Stimulated activated CD8-positive, alpha-beta memory T cell treated with anti-CD3 and anti-CD28 coated beads, Interleukin-4, amount 100 ng/mL, for 48 hours (primary cell): ENCODE results near the gene EBF3.

Source experiments
- DNase-seq: peaks from one replicate; pipeline ENCODE4 v3.0.0-alpha.2; 2020

Gene EBF3

DNA sequence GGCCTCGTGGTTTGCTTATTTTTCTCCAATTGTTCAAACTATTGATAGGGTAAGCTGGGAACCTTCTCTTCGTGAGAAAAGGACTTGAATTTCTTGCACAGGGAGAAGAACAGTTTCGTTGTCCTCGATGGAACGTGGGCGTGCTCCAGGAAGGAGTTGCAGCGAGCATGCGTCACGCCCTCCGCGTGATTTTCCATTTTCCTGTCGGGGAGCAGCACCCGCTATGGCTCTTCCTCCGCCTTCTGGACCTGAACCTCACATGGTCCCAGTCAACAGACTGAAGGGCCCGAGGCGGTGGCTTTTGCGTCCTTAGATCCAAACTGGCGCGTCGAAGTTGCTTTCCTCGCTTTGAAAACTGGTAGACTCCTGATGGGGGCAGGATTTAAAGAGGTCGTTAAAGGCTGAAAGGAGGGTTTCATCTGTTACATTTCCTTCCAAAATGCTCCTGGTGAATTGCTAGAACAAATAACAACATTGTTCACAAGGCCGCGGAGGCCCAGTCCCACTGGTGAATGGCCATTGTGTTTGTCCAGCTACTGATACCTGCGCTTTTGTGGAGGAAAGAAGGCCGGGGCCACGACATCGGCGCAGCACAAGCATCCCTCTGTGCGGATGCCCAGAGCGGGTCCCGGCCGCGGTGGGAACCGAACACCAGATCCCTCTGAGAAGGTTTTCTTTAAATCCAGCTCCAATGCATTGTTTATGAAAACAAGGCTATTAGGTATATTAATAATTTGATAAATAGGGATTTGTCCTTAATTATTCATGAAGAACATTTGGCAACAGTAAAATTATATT is 75.9 kb downstream of the EBF3 start:
- DNase-seq, result no peak

DNA sequence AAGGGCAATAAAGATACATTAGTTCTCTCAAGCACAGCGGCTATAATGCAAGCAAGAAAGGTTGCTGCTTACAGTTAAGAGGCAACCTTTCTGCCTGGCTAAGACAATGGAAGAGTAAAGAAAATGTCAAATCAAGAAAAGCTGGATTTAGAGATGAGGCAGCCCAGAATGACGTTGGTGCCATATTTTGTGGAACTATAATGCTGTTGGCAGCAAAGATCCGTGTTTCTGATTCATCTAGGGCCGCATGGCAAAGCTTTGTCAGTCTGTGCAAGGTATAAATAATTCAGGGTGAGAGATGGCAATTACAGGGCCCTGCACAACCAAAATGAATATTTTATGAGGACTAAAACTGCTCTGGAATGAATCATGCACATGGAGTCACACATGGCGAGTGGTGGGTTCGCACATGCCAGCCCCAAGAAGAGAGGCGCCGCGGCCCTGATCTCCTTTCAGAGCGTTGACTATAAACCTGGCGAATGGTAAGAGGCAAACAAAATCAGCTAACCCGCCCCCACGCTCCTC is 76.6 kb downstream of the EBF3 start:
- no peak for DNase-seq

DNA sequence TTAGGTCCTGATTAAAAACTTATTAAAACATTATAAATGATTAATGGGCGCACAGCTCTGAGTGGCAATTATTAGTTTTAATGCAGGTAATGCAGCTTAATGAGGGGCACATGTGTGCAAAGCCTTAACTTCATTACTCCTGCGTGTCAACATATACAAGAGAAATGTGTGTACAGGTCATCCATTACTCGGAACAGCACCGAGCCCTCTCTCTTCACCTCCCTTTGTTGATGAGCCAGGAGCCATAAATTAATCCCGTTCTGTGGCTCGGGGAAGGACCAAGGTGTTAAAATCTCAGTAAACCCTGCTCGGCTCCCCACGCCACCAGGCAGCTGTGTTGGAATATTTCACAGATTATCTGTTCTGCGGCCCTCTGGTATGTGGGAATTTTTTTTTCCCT is 77.8 kb downstream of the EBF3 start:
- no peak for DNase-seq

GRCh38 chr10:129885526-129885925 is 78.5 kb downstream of the EBF3 start:
- DNase-seq, result no peak

- DNase-seq, result no peak
Observed at GRCh38 chr10:129884398-129885078, 79.5 kb downstream of the EBF3 start.

GRCh38 chr10:129883626-129884397 is 80.3 kb downstream of the EBF3 start:
- DNase-seq, result no peak

DNA sequence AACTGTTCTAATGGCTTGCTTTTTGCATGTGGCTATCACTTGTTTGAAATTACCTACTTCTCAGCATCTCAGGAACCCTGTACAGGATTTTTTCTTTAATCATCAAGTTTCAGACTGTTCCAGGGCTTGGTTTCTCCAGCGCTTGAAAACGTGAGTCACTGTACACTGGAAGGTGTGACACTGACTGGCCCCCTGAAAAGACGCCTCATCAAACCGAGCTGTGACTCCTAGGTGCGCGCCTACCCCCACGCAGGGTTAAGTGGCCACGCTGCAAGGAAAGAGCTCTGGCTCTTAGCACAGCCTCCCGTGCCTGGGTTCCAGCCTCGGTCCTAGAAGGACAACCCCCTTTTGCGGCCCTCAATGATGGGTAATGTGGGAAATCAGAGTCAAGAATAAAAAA is 81.0 kb downstream of the EBF3 start:
- peak; percentile 35 for DNase-seq

GRCh38 chr10:129882291-129883010 is 81.6 kb downstream of the EBF3 start:
- no peak for DNase-seq

DNA sequence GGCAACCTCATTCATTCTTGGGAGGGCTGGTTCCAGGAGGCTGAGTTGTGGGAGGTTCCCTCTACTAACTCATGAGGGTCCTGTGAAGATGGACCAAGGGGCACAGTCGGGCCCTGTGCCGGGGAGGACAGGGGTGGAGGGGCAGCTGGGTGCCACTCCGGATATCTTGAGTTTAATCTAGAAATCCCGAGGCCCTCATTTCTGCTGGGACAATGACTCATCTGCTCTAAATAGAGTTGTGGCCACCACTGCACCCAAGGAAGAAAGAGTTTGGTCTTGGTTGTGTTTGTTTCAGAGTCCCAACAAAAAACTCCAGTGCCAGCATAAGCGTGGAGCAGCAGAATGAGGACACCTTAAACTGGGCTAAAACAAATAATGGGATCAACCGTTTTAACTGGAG is 82.4 kb downstream of the EBF3 start:
- no peak for DNase-seq

DNA sequence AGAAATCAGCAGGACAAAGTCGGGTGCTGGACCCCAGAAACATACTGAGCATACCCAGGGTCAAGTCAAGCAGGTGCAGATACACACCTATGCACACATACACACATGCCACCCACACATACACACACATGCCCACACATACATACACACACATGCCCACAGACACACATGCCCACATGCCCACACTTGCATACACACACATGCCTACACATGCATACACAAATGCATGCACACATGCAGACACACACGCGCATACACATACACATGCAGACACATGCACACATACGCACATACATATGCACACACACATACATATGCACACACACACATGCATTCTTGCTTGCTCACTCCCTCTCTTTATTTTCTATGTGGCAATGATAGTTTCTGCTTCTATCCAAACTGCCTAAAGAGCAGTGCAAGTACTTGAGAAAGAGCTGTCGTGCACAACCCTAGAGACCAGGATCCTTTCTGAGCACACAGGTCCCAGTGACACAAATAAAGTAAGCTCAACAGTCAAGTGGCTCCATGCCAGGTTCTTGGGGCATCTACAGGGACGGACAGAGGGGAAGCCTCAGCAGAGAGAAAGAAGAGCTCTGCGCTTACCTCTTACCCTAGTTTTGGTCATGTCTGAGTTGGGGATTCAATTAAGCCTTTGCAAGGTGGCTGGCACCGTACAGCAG is 83.7 kb downstream of the EBF3 start:
- no peak for DNase-seq

- DNase-seq, result no peak
Observed at GRCh38 chr10:129879655-129880054, 84.4 kb downstream of the EBF3 start.

DNA sequence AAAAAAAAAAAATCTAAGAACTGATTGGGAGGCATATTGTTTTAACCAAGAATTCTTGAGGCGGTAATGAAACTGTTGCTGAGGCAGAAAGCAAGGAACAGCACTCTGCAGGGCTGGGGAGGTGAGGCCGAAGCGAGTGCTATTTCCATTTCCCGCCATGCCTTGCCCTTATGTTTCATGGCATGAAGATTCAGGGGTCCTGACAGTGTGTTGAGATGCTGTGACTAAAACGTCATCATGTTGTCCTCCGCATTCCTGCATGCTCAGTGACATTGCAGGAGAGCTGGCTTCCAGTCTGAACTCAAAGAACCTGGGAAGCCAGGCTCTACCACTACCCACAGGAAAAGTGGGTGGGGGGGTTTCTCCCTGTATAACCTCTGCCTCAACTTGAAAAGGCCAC is 85.2 kb downstream of the EBF3 start:
- no peak for DNase-seq

DNA sequence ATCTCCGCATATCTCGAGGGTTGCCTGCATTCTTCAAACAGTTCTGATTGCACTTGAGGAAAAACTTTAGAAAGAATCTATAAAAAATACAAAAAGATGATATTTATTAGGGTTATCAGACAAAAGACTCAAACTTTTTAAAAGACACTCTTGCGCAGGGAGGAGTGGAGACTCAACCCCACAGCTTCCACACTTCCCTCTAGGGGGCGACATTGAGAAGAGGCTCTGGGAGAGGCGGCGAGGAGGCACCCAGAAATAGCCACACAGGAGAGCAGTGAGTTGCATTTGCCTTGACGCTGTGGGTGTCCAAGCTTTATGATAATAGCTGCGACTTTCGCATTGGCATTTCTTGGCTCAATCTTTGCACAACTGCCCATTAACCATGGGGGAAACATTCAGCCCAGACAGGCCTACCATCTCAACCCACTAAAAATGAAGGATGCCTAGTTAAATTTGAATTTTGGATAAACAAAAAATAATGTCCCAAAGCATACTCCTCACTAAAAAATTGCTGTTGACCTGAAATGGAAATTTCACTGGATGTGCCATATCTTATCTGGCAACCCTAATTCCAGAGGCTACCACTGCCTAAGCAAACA is 86.2 kb downstream of the EBF3 start:
- DNase-seq, result peak; percentile 66

DNA sequence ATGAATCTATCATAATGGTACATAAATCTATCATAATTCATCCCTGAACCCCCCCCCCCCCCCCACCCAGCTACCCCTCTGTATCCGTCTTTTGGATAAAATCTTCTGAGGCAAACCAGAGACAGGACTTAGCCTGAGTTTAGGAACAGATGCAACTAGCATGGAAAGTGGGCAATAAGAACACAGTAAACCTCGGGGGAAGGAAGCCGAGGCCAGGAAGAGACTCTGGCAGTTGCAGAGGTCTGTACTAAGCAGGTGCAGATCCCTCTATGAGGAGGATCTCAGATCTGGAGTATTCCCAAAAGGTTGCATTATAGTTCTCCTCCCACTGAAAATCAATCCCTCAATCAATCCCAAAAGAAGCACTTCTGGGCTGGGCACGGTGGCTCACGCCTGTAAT is 87.2 kb downstream of the EBF3 start:
- DNase-seq, result no peak

DNA sequence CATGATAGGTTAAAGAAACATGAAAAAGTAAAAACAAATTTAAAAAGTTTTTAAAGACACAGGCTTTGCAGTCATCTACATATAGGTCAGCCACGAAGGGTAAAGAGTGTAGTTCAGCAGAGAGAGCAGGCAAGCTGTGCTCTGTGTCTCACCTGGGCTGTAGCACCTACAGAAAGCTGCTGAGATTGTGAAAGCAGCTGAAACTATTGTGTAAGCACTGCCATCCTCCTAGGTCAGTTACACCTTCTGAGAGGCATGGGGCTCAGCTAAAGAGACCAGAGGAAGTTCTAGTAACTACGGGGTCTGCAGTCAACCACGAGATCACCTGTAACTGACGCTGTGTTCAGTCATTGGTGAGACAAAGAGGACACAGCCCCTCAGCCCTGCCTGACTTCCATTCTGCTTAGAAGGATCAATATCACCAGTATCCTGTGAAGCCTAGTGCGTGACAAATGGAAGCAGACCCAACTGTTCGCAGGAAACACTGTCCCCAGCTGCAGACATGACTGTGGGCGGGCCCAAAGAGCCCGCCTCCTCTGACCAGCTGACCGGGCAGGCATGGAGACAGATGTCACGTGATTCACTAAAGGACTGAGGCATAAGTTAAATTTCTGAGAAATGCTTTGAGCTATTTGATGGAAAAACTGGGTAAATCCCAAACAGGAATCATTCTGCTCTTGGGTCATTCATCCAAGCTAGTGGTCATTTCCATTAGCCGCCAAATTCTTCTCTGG is 87.9 kb downstream of the EBF3 start:
- DNase-seq, result no peak

DNA sequence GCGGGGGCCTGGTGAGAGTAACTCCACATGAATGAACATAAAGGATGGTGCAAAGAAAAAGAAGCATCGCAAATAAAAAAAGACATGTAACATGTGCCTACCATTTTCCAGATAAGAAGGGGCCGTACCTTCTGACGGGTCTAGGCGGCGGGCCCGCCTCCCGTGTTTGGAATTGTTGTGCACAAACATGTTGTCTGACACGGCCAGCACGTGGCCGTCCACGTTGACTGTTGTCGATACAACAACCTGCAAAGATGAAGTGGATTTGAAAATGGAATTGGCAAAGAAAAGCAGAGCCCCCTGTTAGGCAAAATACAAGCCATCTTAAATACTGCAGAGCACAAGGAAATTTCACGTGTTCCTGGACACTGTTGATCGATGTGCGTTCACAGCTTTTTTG is 90.7 kb downstream of the EBF3 start:
- no peak for DNase-seq

GRCh38 chr10:129871966-129872365 is 92.1 kb downstream of the EBF3 start:
- no peak for DNase-seq

GRCh38 chr10:129870961-129871621 is 93.0 kb downstream of the EBF3 start:
- DNase-seq, result no peak

- DNase-seq, result no peak
Observed at GRCh38 chr10:129870474-129870757, 93.7 kb downstream of the EBF3 start.

DNA sequence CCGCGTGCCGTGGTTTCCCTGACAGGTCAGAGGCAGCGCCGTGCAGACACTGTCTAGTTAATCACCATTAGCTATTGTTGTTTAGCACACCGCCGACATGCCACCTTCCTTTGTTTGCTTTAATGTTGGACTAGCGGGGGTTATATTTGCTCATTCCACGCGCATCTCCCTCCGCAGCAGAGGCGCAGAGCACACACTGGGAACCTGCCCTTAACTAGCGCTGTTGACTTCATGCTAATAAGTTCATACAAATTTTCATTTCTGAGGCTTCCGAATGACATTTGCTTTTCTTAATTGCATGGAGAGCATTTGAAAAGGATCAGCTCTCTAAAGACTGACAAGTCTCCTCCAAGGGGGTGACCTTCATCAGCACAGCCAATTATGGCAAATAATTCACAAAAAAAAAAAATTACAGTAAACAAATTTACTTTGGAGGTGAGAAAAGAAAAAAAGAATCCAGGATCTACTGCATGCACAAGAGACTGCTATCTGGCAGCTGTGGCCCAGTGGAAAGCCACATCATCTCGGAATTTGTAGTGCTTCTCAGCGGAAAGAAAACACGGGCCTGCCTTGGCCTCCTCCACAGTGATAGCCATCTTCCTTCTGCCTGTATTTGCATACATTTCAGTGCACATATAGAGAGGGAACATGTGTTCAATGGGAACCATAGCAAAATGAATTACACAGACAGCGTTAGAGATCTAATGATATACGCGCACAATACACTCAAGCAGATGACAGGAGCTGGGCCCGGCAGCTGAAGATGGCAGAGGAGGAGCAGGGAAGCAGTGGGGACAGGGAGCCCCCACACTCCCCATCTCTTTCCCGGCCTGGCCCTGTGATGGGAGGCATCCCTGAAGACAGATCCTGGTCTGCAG is 94.2 kb downstream of the EBF3 start:
- DNase-seq, result no peak
